Measurements from ENCODE around the gene MSLN.

- TF ChIP-seq CTCF (IDR thresholded peaks at IDR 0.05) (no peak), EP300 (IDR thresholded peaks at IDR 0.05) (no peak)
Observed at GRCh38 chr16:743794-744500, 16.6 kb upstream of the MSLN start.

All from tibial nerve (tissue), 4 donors.